Stomach (tissue), 4 donors: ENCODE measurements around the gene GLP2R.

Experiments
- EP300 ChIP-seq: sonication (generic); formaldehyde crosslinking; IDR thresholded peaks from one replicate; pipeline ENCODE4 v1.6.1; 2017; ENCODE audit warnings: antibody characterized with exemption
- POLR2A ChIP-seq, 4 donors: fragments of 450-650 bp; IDR thresholded peaks; one replicate each; pipeline ENCODE4 v1.6.1; 2016; ENCODE audit warnings: antibody characterized with exemption in 4 of 4, control low read depth in 2 of 4, mild to moderate bottlenecking in 1 of 4, moderate library complexity in 1 of 4
- POLR2AphosphoS5 ChIP-seq, 3 donors: sonication (generic); formaldehyde crosslinking; IDR thresholded peaks; one replicate each; pipeline ENCODE4 v1.6.1; 2016; ENCODE audit warnings: antibody characterized with exemption in 3 of 3
- TF ChIP-seq, protein P1 (sequence below), 7 experiments: fragments of 450-650 bp in 4 of 7; fragments of 200-600 bp in 3 of 7; sonication (generic) in 3 of 7; IDR thresholded peaks; one replicate each; pipeline ENCODE4 v1.5.1; 2016 to 2019; ENCODE audit warnings: antibody characterized with exemption in 7 of 7, control low read depth in 2 of 7, mild to moderate bottlenecking in 1 of 7

DNA sequence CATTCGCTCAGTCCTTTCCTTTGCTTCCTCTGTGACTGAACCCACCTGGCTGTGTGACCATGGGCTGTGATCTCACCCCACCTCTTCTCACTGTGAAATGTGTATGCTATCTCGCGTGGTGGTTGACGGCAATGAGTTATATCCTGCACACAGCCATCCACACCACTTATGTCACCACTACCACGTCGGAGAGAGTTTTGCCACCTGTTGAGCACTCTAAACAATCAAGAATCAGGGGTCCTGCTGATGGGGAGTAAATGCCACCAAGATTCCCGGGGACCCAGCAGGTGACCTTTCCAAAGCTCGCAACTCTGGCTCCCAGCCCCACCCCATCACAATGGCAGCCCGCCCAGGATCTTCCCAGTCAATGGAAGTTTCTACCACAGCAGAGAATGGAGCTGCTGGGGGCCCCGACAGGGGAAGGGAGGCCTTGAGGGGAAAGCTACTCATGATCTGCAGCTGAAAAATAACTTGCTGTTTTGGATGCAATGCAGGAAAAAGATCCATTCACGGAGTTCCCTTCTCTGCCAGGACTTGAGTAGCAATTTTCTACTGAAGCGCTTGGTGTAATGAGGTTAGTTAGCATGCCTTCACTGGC, 105.5 kb downstream of the GLP2R start:
- TF ChIP-seq POLR2AphosphoS5 (IDR thresholded peaks at IDR 0.05) = no peak
- TF ChIP-seq, protein P1, sequence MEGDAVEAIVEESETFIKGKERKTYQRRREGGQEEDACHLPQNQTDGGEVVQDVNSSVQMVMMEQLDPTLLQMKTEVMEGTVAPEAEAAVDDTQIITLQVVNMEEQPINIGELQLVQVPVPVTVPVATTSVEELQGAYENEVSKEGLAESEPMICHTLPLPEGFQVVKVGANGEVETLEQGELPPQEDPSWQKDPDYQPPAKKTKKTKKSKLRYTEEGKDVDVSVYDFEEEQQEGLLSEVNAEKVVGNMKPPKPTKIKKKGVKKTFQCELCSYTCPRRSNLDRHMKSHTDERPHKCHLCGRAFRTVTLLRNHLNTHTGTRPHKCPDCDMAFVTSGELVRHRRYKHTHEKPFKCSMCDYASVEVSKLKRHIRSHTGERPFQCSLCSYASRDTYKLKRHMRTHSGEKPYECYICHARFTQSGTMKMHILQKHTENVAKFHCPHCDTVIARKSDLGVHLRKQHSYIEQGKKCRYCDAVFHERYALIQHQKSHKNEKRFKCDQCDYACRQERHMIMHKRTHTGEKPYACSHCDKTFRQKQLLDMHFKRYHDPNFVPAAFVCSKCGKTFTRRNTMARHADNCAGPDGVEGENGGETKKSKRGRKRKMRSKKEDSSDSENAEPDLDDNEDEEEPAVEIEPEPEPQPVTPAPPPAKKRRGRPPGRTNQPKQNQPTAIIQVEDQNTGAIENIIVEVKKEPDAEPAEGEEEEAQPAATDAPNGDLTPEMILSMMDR (IDR thresholded peaks at IDR 0.05) = no peak
- no peak for TF ChIP-seq POLR2A (IDR thresholded peaks at IDR 0.05)
- TF ChIP-seq EP300 = no peak
